ENCODE results near the gene BMI1.
"Not testable (repeated sequence)": the region's sequence is repeated elsewhere in the genome, so short reads cannot be mapped to it uniquely, and the experiment has no call there.

The BMI1 gene

DNA sequence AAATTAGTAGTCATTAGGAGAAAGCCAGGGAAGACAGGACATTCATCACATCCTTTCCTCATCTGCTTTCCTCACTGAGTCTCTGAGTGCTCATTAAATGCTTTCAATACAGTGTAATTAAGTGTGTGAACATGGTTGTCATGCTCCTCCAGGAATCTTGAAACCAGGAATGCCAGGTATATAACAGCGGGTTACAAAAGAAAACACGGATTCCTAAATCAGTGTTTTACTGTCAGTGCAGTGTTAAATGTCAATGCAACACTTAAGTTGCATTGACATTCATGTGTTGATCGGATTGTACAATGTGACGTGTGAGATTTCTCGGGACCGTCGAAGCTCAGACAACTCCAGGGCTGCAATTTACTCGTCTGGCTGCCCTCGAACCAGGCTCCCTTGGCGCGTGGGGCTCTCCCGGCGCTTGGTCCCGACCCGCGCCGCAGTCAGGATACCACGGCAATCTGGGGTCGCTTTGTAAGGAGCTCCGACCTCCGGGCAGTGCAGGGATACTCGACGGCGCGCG is 23.9 kb downstream of the BMI1 start:
- FAIRE-seq: no peak
- TF ChIP-seq, protein P1, sequence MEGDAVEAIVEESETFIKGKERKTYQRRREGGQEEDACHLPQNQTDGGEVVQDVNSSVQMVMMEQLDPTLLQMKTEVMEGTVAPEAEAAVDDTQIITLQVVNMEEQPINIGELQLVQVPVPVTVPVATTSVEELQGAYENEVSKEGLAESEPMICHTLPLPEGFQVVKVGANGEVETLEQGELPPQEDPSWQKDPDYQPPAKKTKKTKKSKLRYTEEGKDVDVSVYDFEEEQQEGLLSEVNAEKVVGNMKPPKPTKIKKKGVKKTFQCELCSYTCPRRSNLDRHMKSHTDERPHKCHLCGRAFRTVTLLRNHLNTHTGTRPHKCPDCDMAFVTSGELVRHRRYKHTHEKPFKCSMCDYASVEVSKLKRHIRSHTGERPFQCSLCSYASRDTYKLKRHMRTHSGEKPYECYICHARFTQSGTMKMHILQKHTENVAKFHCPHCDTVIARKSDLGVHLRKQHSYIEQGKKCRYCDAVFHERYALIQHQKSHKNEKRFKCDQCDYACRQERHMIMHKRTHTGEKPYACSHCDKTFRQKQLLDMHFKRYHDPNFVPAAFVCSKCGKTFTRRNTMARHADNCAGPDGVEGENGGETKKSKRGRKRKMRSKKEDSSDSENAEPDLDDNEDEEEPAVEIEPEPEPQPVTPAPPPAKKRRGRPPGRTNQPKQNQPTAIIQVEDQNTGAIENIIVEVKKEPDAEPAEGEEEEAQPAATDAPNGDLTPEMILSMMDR (IDR thresholded peaks at IDR 0.05; ENCODE audit: insufficient read depth, missing control alignments): no peak
- no peak for DNase-seq (ENCODE audit: insufficient read length, low spot score)

- DNase-seq (ENCODE audit: insufficient read length, low spot score) (no peak), FAIRE-seq (no peak)
- TF ChIP-seq, protein P1 (IDR thresholded peaks at IDR 0.05; ENCODE audit: insufficient read depth, missing control alignments): no peak
Measured at GRCh38 chr10:22345301-22346095, 24.6 kb downstream of the BMI1 start, which contains the start of gene SPAG6. SPAG6 (plus strand) TSS chr10:22345496; CDS start chr10:22345612, 116 bp downstream.

- FAIRE-seq: no peak
- DNase-seq (ENCODE audit: insufficient read length, low spot score): no peak
- TF ChIP-seq, protein P1 (IDR thresholded peaks at IDR 0.05; ENCODE audit: insufficient read depth, missing control alignments): no peak
Measured at GRCh38 chr10:22346096-22346661, 25.3 kb downstream of the BMI1 start.

GRCh38 chr10:22349755-22350154 is 28.9 kb downstream of the BMI1 start:
- DNase-seq (ENCODE audit: insufficient read length, low spot score) (no peak), FAIRE-seq (peak; percentile 6)
- TF ChIP-seq, protein P1 (IDR thresholded peaks at IDR 0.05; ENCODE audit: insufficient read depth, missing control alignments): no peak

GRCh38 chr10:22351131-22351703 is 30.3 kb downstream of the BMI1 start:
- FAIRE-seq (no peak), DNase-seq (ENCODE audit: insufficient read length, low spot score) (no peak)
- TF ChIP-seq, protein P1 (IDR thresholded peaks at IDR 0.05; ENCODE audit: insufficient read depth, missing control alignments): no peak

DNA sequence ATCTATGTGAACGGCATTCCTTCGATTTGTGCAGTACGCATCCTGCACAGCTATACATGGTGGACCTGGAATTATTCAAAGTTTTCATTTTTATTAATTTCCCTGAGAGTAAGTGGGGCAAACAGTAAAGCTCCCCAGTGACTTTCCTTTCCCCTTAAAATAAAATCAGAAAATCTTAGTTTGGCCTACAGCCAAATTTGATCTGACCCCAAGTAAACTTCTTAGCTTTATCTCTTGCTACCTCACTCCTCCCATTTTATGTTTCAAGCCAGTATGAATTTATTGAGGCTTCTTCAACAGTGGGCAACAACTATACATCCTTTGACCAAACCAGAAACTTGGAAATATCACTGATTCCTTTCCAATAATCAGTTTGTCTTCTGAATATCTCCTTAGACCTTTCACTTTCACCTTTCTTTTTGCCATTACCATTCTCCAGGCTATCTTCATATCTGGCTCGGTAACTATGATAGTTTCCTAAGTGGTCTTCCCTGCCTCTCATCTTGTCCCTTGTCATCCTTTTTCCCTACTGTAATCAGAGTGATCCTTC is 35.5 kb downstream of the BMI1 start:
- FAIRE-seq (no peak), DNase-seq (ENCODE audit: insufficient read length, low spot score) (no peak)
- TF ChIP-seq, protein P1 (IDR thresholded peaks at IDR 0.05; ENCODE audit: insufficient read depth, missing control alignments): no peak

DNA sequence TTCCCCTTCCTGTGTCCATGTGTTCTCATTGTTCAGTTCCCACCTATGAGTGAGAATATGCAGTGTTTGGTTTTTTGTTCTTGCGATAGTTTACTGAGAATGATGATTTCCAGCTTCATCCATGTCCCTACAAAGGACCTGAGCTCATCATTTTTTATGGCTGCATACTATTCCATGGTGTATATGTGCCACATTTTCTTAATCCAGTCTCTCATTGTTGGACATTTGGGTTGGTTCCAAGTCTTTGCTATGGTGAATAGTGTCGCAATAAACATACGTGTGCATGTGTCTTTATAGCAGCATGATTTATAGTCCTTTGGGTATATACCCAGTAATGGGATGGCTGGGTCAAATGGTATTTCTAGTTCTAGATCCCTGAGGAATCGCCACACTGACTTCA is 36.9 kb downstream of the BMI1 start:
- DNase-seq (ENCODE audit: insufficient read length, low spot score); FAIRE-seq: not testable (repeated sequence)
